HCT116 (cell line): ENCODE measurements around the gene KCNIP4. TPM values are rescaled to one million over a fixed set of nuclear protein-coding genes. Genes with fewer than 3 reads are reported as not detected.

Experiments
- ATAC-seq: fragments of 200-7000 bp; cut with Tn5 transposase; 2 replicates; pipeline ENCODE4 v1.9.1; 2020; ENCODE audit warnings: mild to moderate bottlenecking, moderate library complexity
- BruUV-seq: library from RNA; stranded (reverse); fragments of 400-500 nt; replicated peaks from 2 replicates; lab custom pipeline; 2021; lab: Mats Ljungman, UMichigan
- CTCF ChIA-PET: fragments of 300-600 bp; sonication (Branson Sonifier 250); formaldehyde crosslinking; loops from one replicate; lab custom pipeline; 2021; ENCODE audit warnings: antibody characterized with exemption; lab: Charles Lee
- POLR2A ChIA-PET: fragments of 300-600, 350-600 bp; sonication (Branson Sonifier 250); formaldehyde crosslinking; loops from one replicate; lab custom pipeline; 2021; ENCODE audit warnings: antibody characterized with exemption; lab: Charles Lee
- RAD21 ChIA-PET, 2 experiments: fragments of 300-600 bp; sonication (Branson Sonifier 250); formaldehyde crosslinking; loops; one replicate each; lab custom pipeline; 2023; ENCODE audit warnings: low total read pairs in 2 of 2; ENCODE audit not compliant: uncharacterized antibody in 2 of 2, unreplicated experiment in 2 of 2, low non-redundant PET in 1 of 2; lab: Charles Lee
- DNase-seq: peaks from one replicate; pipeline ENCODE4 v3.0.0-alpha.2; 2010; ENCODE audit warnings: low read depth, low spot score
- H2AFZ ChIP-seq: fragments of 200-600 bp; shearing (Covaris generic), sonication (generic); 2 replicates; pipeline ENCODE4 v1.6.1; 2017; ENCODE audit warnings: low read depth, mixed run types, mixed read lengths, antibody characterized with exemption, low read length; ENCODE audit not compliant: poor library complexity, severe bottlenecking
- H3K27ac ChIP-seq: 2 replicates; pipeline ENCODE4 v1.5.1; 2012; ENCODE audit warnings: low read depth, low read length
- H3K27me3 ChIP-seq: fragments of 200-600 bp; sonication (generic); 2 replicates; pipeline ENCODE4 v1.6.1; 2016; ENCODE audit warnings: mixed run types, low read length, mixed read lengths; ENCODE audit not compliant: insufficient read depth
- H3K36me3 ChIP-seq, 2 experiments: fragments of 200-500 bp in 1 of 2; fragments of 200-600 bp in 1 of 2; sonication (Bioruptor generic) in 1 of 2; sonication (generic) in 1 of 2; 2 replicates each; pipeline versions ENCODE4 v1.5.1 to v1.6.1; 2014 to 2016; ENCODE audit warnings: low read length in 2 of 2, inconsistent platforms in 1 of 2, mixed read lengths in 1 of 2, mixed run types in 1 of 2; ENCODE audit not compliant: insufficient read depth in 2 of 2, control insufficient read depth in 1 of 2
- H3K4me1 ChIP-seq, 2 experiments: fragments of 200-600 bp in 1 of 2; sonication (generic) in 1 of 2; 2 replicates each; pipeline versions ENCODE4 v1.5.1 to v1.6.1; 2012 to 2017; ENCODE audit warnings: low read length in 2 of 2, inconsistent platforms in 1 of 2, mild to moderate bottlenecking in 1 of 2, mixed read lengths in 1 of 2, mixed run types in 1 of 2, moderate library complexity in 1 of 2; ENCODE audit not compliant: insufficient read depth in 2 of 2, control insufficient read depth in 1 of 2
- H3K4me2 ChIP-seq: fragments of 200-600 bp; sonication (generic); 2 replicates; pipeline ENCODE4 v1.6.1; 2017; ENCODE audit warnings: mixed run types, low read length, mixed read lengths
- H3K4me3 ChIP-seq, 2 experiments: fragments of 200-600 bp in 1 of 2; sonication (generic) in 1 of 2; replicated peaks in 1 of 2; 2 replicates each; pipeline ENCODE4 v1.5.1; 2011 to 2016; ENCODE audit warnings: low read length in 2 of 2, control low read depth in 1 of 2, low read depth in 1 of 2, mild to moderate bottlenecking in 1 of 2, mixed read lengths in 1 of 2, mixed run types in 1 of 2
- H3K79me2 ChIP-seq: fragments of 200-600 bp; sonication (generic); 2 replicates; pipeline ENCODE4 v1.6.1; 2017; ENCODE audit warnings: mild to moderate bottlenecking, mixed run types, low read length, moderate library complexity, mixed read lengths; ENCODE audit not compliant: insufficient read depth
- H3K9ac ChIP-seq: fragments of 200-600 bp; sonication (generic); 2 replicates; pipeline ENCODE4 v1.6.1; 2016; ENCODE audit warnings: low read length, mixed read lengths
- H3K9me2 ChIP-seq: fragments of 200-600 bp; sonication (generic), shearing (Covaris generic); 2 replicates; pipeline ENCODE4 v1.6.1; 2017; ENCODE audit warnings: mixed run types, mild to moderate bottlenecking, moderate library complexity; ENCODE audit not compliant: insufficient read depth
- H3K9me3 ChIP-seq, 2 experiments: fragments of 200-500 bp in 1 of 2; fragments of 200-600 bp in 1 of 2; sonication (Bioruptor generic) in 1 of 2; sonication (generic) in 1 of 2; 2 replicates each; pipeline ENCODE4 v1.6.1; 2014 to 2017; ENCODE audit warnings: low read length in 2 of 2, mixed read lengths in 2 of 2, inconsistent platforms in 1 of 2, low read depth in 1 of 2, mild to moderate bottlenecking in 1 of 2, mixed run types in 1 of 2, moderate library complexity in 1 of 2; ENCODE audit not compliant: control insufficient read depth in 1 of 2, insufficient read depth in 1 of 2
- H4K20me1 ChIP-seq: fragments of 200-600 bp; sonication (generic), shearing (Covaris generic); 2 replicates; pipeline ENCODE4 v1.6.1; 2017; ENCODE audit warnings: mixed run types, mild to moderate bottlenecking, moderate library complexity; ENCODE audit not compliant: insufficient read depth
- ATF3 ChIP-seq: IDR thresholded peaks from 2 replicates; pipeline ENCODE4 v1.6.1; 2012
- CBX3 ChIP-seq: IDR thresholded peaks from 2 replicates; pipeline ENCODE4 v1.6.1; 2012; ENCODE audit warnings: low read depth
- CEBPB ChIP-seq: IDR thresholded peaks from 2 replicates; pipeline ENCODE4 v1.6.1; 2012; ENCODE audit warnings: low read depth
- ELF1 ChIP-seq: IDR thresholded peaks from 2 replicates; pipeline ENCODE4 v1.6.1; 2012; ENCODE audit warnings: low read depth, borderline replicate concordance
- EZH2 ChIP-seq: fragments of 200-600 bp; sonication (generic); IDR thresholded peaks from 2 replicates; pipeline ENCODE4 v1.6.1; 2017; ENCODE audit warnings: antibody characterized with exemption, mixed run types
- FOSL1 ChIP-seq: IDR thresholded peaks from 2 replicates; pipeline ENCODE4 v1.6.1; 2012; ENCODE audit warnings: low read depth
- JUND ChIP-seq: IDR thresholded peaks from 2 replicates; pipeline ENCODE4 v1.6.1; 2012
- POLR2A ChIP-seq: IDR thresholded peaks from 2 replicates; pipeline ENCODE4 v1.7.0; 2011; ENCODE audit warnings: borderline replicate concordance; ENCODE audit not compliant: insufficient read depth, insufficient read length; ENCODE audit errors: extremely low read depth
- POLR2AphosphoS5 ChIP-seq: IDR thresholded peaks from 2 replicates; pipeline ENCODE4 v1.6.1; 2011; ENCODE audit warnings: mild to moderate bottlenecking, low read depth, low read length, moderate library complexity
- RAD21 ChIP-seq: IDR thresholded peaks from 2 replicates; pipeline ENCODE4 v1.6.1; 2012; ENCODE audit warnings: low read depth, mild to moderate bottlenecking
- SP1 ChIP-seq: IDR thresholded peaks from 2 replicates; pipeline ENCODE4 v1.6.1; 2012; ENCODE audit warnings: low read depth
- SRF ChIP-seq: IDR thresholded peaks from 2 replicates; pipeline ENCODE4 v1.6.1; 2012; ENCODE audit warnings: low read depth
- TCF7L2 ChIP-seq: IDR thresholded peaks from 2 replicates; pipeline ENCODE4 v1.7.0; 2011; ENCODE audit warnings: borderline replicate concordance, inconsistent platforms; ENCODE audit not compliant: insufficient read depth, insufficient read length; ENCODE audit errors: extremely low read depth
- YY1 ChIP-seq: IDR thresholded peaks from 2 replicates; pipeline ENCODE4 v1.6.1; 2011; ENCODE audit warnings: low read length, low read depth, moderate library complexity, mild to moderate bottlenecking; ENCODE audit not compliant: insufficient replicate concordance; ENCODE audit errors: extremely low read depth
- ZFX ChIP-seq: fragments of 450-650 bp; IDR thresholded peaks from 2 replicates; pipeline ENCODE4 v1.6.1; 2017
- ZNF274 ChIP-seq: fragments of 200-500 bp; sonication (Bioruptor generic); IDR thresholded peaks from 2 replicates; pipeline ENCODE4 v1.6.1; 2014; ENCODE audit warnings: mild to moderate bottlenecking, low read depth, low read length, inconsistent platforms
- intact Hi-C: fragments of 100-400 bp; cut with micrococcal nuclease; formaldehyde crosslinking; loops from 2 replicates; pipeline ENCODE4 v1.10.0; 2022
- total RNA-seq: library from RNA; stranded (reverse); gene quantifications from one replicate; pipeline ENCODE4 v1.2.1, GENCODE V29; 2021; ENCODE audit not compliant: unreplicated experiment
- TF ChIP-seq, protein P1 (sequence below), 3 experiments: fragments of 200-600 bp in 1 of 3; sonication (generic) in 1 of 3; IDR thresholded peaks in 2 of 3; conservative IDR thresholded peaks in 1 of 3; 2 replicates each; pipeline ENCODE4 v1.5.1; 2012 to 2017; ENCODE audit warnings: low read depth in 2 of 3, low read length in 2 of 3, antibody characterized with exemption in 1 of 3, borderline replicate concordance in 1 of 3, control low read depth in 1 of 3, mild to moderate bottlenecking in 1 of 3, mixed read lengths in 1 of 3, mixed run types in 1 of 3, moderate library complexity in 1 of 3; ENCODE audit not compliant: insufficient read depth in 1 of 3
- TF ChIP-seq, protein P2 (sequence below): IDR thresholded peaks from 2 replicates; pipeline ENCODE4 v1.6.1; 2012; ENCODE audit warnings: low read depth
- TF ChIP-seq, protein P3 (sequence below): IDR thresholded peaks from 2 replicates; pipeline ENCODE4 v1.6.1; 2012

KCNIP4 gene
- total RNA-seq, 1 experiment from 2014 or later, result not detected

DNA sequence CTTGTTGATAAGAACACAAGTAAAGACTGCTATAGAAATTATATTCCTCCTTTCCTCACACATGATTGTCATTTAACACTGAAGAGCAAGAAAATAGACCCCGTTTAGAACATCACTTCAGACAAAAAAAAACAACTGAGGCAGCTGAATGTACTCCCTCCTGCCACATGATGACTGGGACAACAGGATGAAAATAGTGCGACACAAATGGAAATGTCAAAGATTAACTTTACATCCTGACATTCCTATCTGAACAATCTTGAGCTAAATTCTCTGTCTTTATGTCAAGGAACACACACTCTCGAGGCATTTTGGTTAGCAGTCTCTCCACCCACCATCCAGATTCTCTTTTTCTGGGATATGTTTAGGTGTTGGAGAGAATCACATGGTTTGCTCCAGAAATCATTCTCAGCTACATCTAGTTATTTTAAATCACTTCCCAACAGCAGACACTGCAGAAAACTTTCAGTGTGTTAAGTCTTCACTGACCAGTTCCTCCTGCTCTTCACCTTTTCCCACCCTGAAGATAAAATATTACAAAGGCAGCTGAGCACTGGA lies 16.3 kb upstream of the KCNIP4 start:
- DNase-seq (no peak), ATAC-seq (no peak)
- intact Hi-C loops, result no loop called here
- Histone ChIP-seq H2AFZ (no peak overlapping the region), H4K20me1 (no peaks in the 10 kb centered on the region), H3K79me2 (no peaks in the 10 kb centered on the region), H3K27me3 (no peaks in the 10 kb centered on the region), H3K9ac (no peak overlapping the region), H3K9me3 (peaks cover 0 to 12% of the 10 kb centered on the region in 2 experiments; a peak in 3 of 4 replicates), H3K9me2 (no peaks in the 10 kb centered on the region), H3K36me3 (no peaks in the 10 kb centered on the region), H3K4me1 (no peaks in the 10 kb centered on the region), H3K4me3 (no peak overlapping the region), H3K27ac (no peak overlapping the region), H3K4me2 (no peak overlapping the region)
- TF ChIP-seq, protein P1, sequence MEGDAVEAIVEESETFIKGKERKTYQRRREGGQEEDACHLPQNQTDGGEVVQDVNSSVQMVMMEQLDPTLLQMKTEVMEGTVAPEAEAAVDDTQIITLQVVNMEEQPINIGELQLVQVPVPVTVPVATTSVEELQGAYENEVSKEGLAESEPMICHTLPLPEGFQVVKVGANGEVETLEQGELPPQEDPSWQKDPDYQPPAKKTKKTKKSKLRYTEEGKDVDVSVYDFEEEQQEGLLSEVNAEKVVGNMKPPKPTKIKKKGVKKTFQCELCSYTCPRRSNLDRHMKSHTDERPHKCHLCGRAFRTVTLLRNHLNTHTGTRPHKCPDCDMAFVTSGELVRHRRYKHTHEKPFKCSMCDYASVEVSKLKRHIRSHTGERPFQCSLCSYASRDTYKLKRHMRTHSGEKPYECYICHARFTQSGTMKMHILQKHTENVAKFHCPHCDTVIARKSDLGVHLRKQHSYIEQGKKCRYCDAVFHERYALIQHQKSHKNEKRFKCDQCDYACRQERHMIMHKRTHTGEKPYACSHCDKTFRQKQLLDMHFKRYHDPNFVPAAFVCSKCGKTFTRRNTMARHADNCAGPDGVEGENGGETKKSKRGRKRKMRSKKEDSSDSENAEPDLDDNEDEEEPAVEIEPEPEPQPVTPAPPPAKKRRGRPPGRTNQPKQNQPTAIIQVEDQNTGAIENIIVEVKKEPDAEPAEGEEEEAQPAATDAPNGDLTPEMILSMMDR (IDR thresholded peaks at IDR 0.05 in 2 of 3, conservative IDR thresholded peaks at IDR 0.05 in 1 of 3; ENCODE audit: borderline replicate concordance in 1 of 3, insufficient read depth in 1 of 3, low read depth in 2 of 3, low read length in 2 of 3), result no peak
- TF ChIP-seq CBX3 (no peak), TCF7L2 (no peak), EZH2 (no peak), POLR2AphosphoS5 (no peak), ZFX (no peak), ZNF274 (no peak), ATF3 (no peak), RAD21 (no peak), SP1 (no peak), SRF (no peak), ELF1 (no peak), JUND (no peak), POLR2A (no peak), YY1 (no peak), CEBPB (no peak), FOSL1 (no peak)
- TF ChIP-seq, protein P2, sequence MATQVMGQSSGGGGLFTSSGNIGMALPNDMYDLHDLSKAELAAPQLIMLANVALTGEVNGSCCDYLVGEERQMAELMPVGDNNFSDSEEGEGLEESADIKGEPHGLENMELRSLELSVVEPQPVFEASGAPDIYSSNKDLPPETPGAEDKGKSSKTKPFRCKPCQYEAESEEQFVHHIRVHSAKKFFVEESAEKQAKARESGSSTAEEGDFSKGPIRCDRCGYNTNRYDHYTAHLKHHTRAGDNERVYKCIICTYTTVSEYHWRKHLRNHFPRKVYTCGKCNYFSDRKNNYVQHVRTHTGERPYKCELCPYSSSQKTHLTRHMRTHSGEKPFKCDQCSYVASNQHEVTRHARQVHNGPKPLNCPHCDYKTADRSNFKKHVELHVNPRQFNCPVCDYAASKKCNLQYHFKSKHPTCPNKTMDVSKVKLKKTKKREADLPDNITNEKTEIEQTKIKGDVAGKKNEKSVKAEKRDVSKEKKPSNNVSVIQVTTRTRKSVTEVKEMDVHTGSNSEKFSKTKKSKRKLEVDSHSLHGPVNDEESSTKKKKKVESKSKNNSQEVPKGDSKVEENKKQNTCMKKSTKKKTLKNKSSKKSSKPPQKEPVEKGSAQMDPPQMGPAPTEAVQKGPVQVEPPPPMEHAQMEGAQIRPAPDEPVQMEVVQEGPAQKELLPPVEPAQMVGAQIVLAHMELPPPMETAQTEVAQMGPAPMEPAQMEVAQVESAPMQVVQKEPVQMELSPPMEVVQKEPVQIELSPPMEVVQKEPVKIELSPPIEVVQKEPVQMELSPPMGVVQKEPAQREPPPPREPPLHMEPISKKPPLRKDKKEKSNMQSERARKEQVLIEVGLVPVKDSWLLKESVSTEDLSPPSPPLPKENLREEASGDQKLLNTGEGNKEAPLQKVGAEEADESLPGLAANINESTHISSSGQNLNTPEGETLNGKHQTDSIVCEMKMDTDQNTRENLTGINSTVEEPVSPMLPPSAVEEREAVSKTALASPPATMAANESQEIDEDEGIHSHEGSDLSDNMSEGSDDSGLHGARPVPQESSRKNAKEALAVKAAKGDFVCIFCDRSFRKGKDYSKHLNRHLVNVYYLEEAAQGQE, result no peak
- TF ChIP-seq, protein P3, sequence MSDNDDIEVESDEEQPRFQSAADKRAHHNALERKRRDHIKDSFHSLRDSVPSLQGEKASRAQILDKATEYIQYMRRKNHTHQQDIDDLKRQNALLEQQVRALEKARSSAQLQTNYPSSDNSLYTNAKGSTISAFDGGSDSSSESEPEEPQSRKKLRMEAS, result no peak
- ChIA-PET RAD21 (no interaction called here), POLR2A (no interaction called here), CTCF (no interaction called here)
- BruUV-seq, result no TSS peak
